ENCODE data around the gene HIGD2A.

The HIGD2A gene

DNA sequence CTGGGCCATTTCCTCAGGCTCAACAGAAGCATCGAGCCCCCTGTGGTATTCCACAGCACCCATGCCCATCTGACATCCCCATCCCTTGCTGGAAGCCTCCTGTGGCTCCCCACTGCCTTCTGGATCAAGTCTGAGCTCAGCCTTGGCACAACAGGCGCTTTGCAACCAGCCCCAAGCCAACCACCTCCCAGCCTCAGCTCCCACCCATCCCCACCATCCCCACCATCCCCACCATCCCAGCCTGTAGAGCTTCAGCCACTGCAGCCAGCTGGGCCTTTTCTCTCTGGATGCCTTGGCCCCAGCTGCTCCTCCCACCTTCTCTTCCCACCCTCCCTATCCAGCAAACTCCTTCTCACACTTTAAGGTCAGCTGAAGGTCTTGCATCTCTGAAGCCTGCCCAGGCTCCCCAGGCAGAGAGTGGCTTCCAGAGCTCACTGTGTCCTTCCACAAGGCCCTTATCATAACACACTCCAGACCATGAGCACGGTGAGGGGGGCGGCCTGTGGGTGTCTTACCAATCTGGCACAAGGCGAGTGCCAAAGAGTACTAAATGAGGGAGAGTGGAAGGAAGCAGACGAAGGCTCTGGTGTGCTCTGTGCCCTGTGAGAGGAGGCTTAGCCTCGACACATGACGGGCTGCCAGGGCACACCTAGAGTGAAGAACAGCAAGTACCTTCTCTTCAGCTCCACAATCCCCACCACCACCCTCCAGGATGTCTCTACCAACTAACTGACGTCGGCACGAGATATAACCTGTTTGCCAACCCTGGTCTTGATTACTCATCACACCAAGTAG, 6.5 kb downstream of the HIGD2A start:
- TF ChIP-seq, protein P1, sequence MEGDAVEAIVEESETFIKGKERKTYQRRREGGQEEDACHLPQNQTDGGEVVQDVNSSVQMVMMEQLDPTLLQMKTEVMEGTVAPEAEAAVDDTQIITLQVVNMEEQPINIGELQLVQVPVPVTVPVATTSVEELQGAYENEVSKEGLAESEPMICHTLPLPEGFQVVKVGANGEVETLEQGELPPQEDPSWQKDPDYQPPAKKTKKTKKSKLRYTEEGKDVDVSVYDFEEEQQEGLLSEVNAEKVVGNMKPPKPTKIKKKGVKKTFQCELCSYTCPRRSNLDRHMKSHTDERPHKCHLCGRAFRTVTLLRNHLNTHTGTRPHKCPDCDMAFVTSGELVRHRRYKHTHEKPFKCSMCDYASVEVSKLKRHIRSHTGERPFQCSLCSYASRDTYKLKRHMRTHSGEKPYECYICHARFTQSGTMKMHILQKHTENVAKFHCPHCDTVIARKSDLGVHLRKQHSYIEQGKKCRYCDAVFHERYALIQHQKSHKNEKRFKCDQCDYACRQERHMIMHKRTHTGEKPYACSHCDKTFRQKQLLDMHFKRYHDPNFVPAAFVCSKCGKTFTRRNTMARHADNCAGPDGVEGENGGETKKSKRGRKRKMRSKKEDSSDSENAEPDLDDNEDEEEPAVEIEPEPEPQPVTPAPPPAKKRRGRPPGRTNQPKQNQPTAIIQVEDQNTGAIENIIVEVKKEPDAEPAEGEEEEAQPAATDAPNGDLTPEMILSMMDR (conservative IDR thresholded peaks at IDR 0.05; ENCODE audit: low read depth, low read length): no peak
- H3K4me3 ChIP-seq (ENCODE audit: low read depth, low read length): no peak overlapping the region
- peak; percentile 26 for DNase-seq (ENCODE audit: low read depth)

- peak; percentile 75 for DNase-seq (ENCODE audit: low read depth)
- no peak overlapping the region for H3K4me3 ChIP-seq (ENCODE audit: low read depth, low read length)
- TF ChIP-seq, protein P1 (conservative IDR thresholded peaks at IDR 0.05; ENCODE audit: low read depth, low read length): peak; percentile 27
Measured at GRCh38 chr5:176396330-176396729, 7.8 kb downstream of the HIGD2A start.

DNA sequence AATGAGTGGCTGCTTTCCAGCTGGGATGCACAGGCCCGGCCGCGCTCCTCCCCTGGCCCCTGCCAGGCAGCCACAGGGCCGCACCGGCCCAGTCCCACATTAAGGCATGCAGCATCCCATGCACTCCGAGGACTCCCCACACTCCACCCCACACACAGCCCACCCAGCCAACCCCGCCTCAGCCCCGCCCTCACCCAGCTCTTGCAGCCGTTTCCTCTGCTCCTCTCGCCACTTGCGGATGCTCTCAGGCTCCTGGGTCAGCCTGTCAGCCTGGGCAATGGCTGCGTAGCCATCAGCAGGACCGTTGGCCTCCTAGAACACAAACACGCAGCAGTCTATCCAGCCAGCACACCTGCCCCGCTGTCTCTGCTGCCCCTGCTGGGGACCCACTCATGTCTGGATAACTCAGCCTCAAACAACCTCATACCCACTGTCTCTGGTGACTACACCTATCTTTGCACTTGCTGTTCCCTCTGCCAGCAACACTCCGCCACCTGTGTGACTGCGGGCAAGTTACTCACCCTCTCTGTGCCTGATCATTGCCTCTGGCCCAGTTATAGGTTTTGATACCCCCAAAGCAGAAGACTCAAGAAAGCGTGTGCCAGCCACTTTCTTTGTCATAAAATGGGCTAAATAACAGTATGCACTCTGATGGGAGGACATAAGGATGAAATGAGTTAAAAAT, 9.3 kb downstream of the HIGD2A start:
- TF ChIP-seq, protein P1 (conservative IDR thresholded peaks at IDR 0.05; ENCODE audit: low read depth, low read length): no peak
- DNase-seq (ENCODE audit: low read depth): no peak
- no peak overlapping the region for H3K4me3 ChIP-seq (ENCODE audit: low read depth, low read length)

- DNase-seq (ENCODE audit: low read depth): no peak
- TF ChIP-seq, protein P1 (conservative IDR thresholded peaks at IDR 0.05; ENCODE audit: low read depth, low read length): no peak
- no peak overlapping the region for H3K4me3 ChIP-seq (ENCODE audit: low read depth, low read length)
Measured at GRCh38 chr5:176400382-176401156, 12.0 kb downstream of the HIGD2A start.

- no peak for DNase-seq (ENCODE audit: low read depth)
- no peak overlapping the region for H3K4me3 ChIP-seq (ENCODE audit: low read depth, low read length)
- TF ChIP-seq, protein P1 (conservative IDR thresholded peaks at IDR 0.05; ENCODE audit: low read depth, low read length): no peak
Measured at GRCh38 chr5:176401281-176402205, 13.0 kb downstream of the HIGD2A start.

Measured in choroid plexus epithelial cell (primary cell).